Measurements from ENCODE around the gene HIF3A. TPM values are rescaled to one million over a fixed set of nuclear protein-coding genes. Genes with fewer than 3 reads are reported as not detected.

Gene HIF3A
- total and polyA plus RNA-seq, 2 of the 8 experiments (the other 6 are each of a cell fraction or from before 2014, with no cell fraction given), result 38.6 to 38.8 TPM

DNA sequence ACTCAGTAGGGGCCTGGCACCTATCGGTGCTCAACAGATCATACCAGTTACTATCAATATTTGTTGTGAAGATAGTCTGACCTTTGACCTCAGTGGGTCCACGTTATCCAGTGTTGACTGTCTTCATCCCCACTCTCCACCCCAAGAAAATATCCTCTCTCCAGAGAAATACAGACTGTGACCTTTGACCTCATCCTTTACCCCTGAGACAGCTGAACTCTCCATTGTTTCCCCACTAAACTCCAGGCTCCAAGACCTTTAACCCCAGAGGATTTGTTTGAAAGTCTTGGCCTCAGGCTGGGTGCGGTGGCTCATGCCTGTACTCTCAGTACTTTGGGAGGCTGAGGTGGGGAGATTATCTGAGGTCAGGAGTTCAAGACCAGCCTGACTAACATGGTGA lies 27.4 kb downstream of the HIF3A start:
- no peak overlapping the region for H2AFZ ChIP-seq (ENCODE audit: low read length)
- H3K27ac ChIP-seq (ENCODE audit: low read depth, low read length), result no peak overlapping the region
- H3K4me3 ChIP-seq (ENCODE audit: extremely low read depth in 1 of 4, insufficient read depth in 2 of 4, low read depth in 3 of 4, low read length in 4 of 4), result no peak overlapping the region
- H3K79me1 ChIP-seq (ENCODE audit: low read depth, low read length), result no peaks in the 10 kb centered on the region
- H3K79me2 ChIP-seq (ENCODE audit: control insufficient read depth in 1 of 2, insufficient read depth in 2 of 2, low read length in 2 of 2), result no peaks in the 10 kb centered on the region
- H2BK15ac ChIP-seq (ENCODE audit: low read length), result no peak overlapping the region
- no peak overlapping the region for H2BK12ac ChIP-seq (ENCODE audit: low read depth, low read length)
- no peak for DNase-seq (ENCODE audit: low read depth in 1 of 2, low spot score in 2 of 2)
- no peaks in the 10 kb centered on the region for H4K20me1 ChIP-seq (replicated peaks in 1 of 2; ENCODE audit: control insufficient read depth in 1 of 2, insufficient read depth in 2 of 2, low read length in 2 of 2)
- no peak overlapping the region for H2BK120ac ChIP-seq (replicated peaks; ENCODE audit: low read depth, low read length)
- TF ChIP-seq SUZ12 (IDR thresholded peaks at IDR 0.05; ENCODE audit: low read length) (no peak), TCF12 (IDR thresholded peaks at IDR 0.05; ENCODE audit: low read depth, low read length) (no peak), CEBPB (IDR thresholded peaks at IDR 0.05; ENCODE audit: low read depth, low read length) (no peak)
- TF ChIP-seq, protein P1, sequence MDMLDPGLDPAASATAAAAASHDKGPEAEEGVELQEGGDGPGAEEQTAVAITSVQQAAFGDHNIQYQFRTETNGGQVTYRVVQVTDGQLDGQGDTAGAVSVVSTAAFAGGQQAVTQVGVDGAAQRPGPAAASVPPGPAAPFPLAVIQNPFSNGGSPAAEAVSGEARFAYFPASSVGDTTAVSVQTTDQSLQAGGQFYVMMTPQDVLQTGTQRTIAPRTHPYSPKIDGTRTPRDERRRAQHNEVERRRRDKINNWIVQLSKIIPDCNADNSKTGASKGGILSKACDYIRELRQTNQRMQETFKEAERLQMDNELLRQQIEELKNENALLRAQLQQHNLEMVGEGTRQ (IDR thresholded peaks at IDR 0.05; ENCODE audit: low read length), result no peak
- POLR2A ChIA-PET (ENCODE audit: partially characterized antibody), result interaction anchor here (0.8 to 1.0 kb wide), 2 partner anchors 14 to 22 kb away, joined by 3 to 4 read pairs; no protein-coding TSS in a partner anchor
- no peaks in the 10 kb centered on the region for H3K27me3 ChIP-seq (replicated peaks in 1 of 4; ENCODE audit: control insufficient read depth in 3 of 4, extremely low read depth in 1 of 4, insufficient read depth in 3 of 4, low read length in 3 of 4)
- no peaks in the 10 kb centered on the region for H3K23me2 ChIP-seq (ENCODE audit: low read depth, low read length)
- no peak overlapping the region for H3K4ac ChIP-seq (replicated peaks; ENCODE audit: insufficient read length, low read depth, low read length)
- CTCF ChIA-PET (ENCODE audit: partially characterized antibody), result interaction anchor here (1.2 kb wide), 1 partner anchor 41 kb away, joined by 3 read pairs; no protein-coding TSS in a partner anchor
- peaks cover 20 to 22% of the 10 kb centered on the region in 2 experiments for H3K9me3 ChIP-seq (ENCODE audit: insufficient read depth in 2 of 2, low read depth in 1 of 2, low read length in 1 of 2)
- peaks cover 18 to 63% (median 53%) of the 10 kb centered on the region in 4 experiments for H3K36me3 ChIP-seq (ENCODE audit: control insufficient read depth in 2 of 4, insufficient read depth in 4 of 4, low read length in 3 of 4)
- no peak overlapping the region for H2BK5ac ChIP-seq (ENCODE audit: low read depth, low read length)
- 96% methylated on average over 3 of the region's 3 CpGs; no CpG with 5 or more reads in 1 of the 2 experiments for WGBS, 2 experiments (ENCODE audit: extremely low coverage in 1 of 2, insufficient coverage in 1 of 2, insufficient read length in 1 of 2, insufficient replicate concordance in 2 of 2, low coverage in 1 of 2, low lambda C conversion rate in 2 of 2, missing lambda C conversion rate in 1 of 2)
- no peak overlapping the region for H3K9ac ChIP-seq (replicated peaks in 1 of 4; ENCODE audit: extremely low read depth in 1 of 4, low read depth in 3 of 4, low read length in 3 of 4)
- H3K4me2 ChIP-seq (ENCODE audit: insufficient read depth in 1 of 2, low read depth in 2 of 2, low read length in 2 of 2), result no peak overlapping the region
- no peak overlapping the region for H3K14ac ChIP-seq (ENCODE audit: insufficient read length)
- no peak overlapping the region for H4K91ac ChIP-seq (replicated peaks; ENCODE audit: insufficient read length, low read length)
- H4K5ac ChIP-seq (ENCODE audit: insufficient read length, low read depth, low read length), result no peak overlapping the region
- H3K23ac ChIP-seq (ENCODE audit: insufficient read length), result no peak overlapping the region
- no peaks in the 10 kb centered on the region for H3K4me1 ChIP-seq (replicated peaks in 1 of 4; ENCODE audit: control insufficient read depth in 3 of 4, insufficient read depth in 4 of 4, low read length in 3 of 4)
- no peak overlapping the region for H3K56ac ChIP-seq (replicated peaks; ENCODE audit: insufficient read length, low read depth, low read length)
- H2BK20ac ChIP-seq (ENCODE audit: low read length), result no peak overlapping the region
- no peak overlapping the region for H3K18ac ChIP-seq (ENCODE audit: extremely low read depth, low read length)
- H2AK5ac ChIP-seq (ENCODE audit: low read depth, low read length), result no peak overlapping the region
- no peak for FAIRE-seq
- H4K8ac ChIP-seq (ENCODE audit: extremely low read depth, insufficient read depth, low read length), result no peak overlapping the region

Data from H1 (cell line).